Activated naive CD4-positive, alpha-beta T cell treated with anti-CD3 and anti-CD28 coated beads for 36 hours (primary cell): ENCODE results near the gene HOXD4. TPM values are rescaled to one million over a fixed set of nuclear protein-coding genes. Genes with fewer than 3 reads are reported as not detected.

Experiments used
- CTCF ChIA-PET: fragments of 350-600 bp; sonication (Branson Sonifier 250); formaldehyde crosslinking; loops from one replicate; lab custom pipeline; 2021; ENCODE audit warnings: antibody characterized with exemption; lab: Charles Lee
- DNase-seq: peaks from one replicate; pipeline ENCODE4 v3.0.0-alpha.2; 2020
- H3K27ac Mint-ChIP-seq: one replicate; pipeline ENCODE4 v1.8.0; 2021; ENCODE audit warnings: mild to moderate bottlenecking, mixed read lengths
- H3K27me3 Mint-ChIP-seq: one replicate; pipeline ENCODE4 v1.8.0; 2021; ENCODE audit warnings: low read depth, mixed read lengths
- H3K36me3 Mint-ChIP-seq: one replicate; pipeline ENCODE4 v1.8.0; 2021; ENCODE audit warnings: low read depth, mixed read lengths
- H3K4me1 Mint-ChIP-seq: one replicate; pipeline ENCODE4 v1.8.0; 2021; ENCODE audit warnings: low read depth, mixed read lengths
- H3K4me3 Mint-ChIP-seq: one replicate; pipeline ENCODE4 v1.8.0; 2021; ENCODE audit warnings: mild to moderate bottlenecking, moderate library complexity, mixed read lengths
- H3K9me3 Mint-ChIP-seq: one replicate; pipeline ENCODE4 v1.8.0; 2021; ENCODE audit warnings: mixed read lengths
- intact Hi-C: fragments of 100-400 bp; cut with micrococcal nuclease; formaldehyde crosslinking; loops from one replicate; pipeline ENCODE4 v1.15.1; 2023
- total RNA-seq, 2 experiments: library from RNA; stranded (reverse); gene quantifications; one replicate each; pipeline ENCODE4 v1.2.3, GENCODE V29; 2021

The HOXD4 gene
- total RNA-seq, 2 experiments from 2014 or later = not detected

DNA sequence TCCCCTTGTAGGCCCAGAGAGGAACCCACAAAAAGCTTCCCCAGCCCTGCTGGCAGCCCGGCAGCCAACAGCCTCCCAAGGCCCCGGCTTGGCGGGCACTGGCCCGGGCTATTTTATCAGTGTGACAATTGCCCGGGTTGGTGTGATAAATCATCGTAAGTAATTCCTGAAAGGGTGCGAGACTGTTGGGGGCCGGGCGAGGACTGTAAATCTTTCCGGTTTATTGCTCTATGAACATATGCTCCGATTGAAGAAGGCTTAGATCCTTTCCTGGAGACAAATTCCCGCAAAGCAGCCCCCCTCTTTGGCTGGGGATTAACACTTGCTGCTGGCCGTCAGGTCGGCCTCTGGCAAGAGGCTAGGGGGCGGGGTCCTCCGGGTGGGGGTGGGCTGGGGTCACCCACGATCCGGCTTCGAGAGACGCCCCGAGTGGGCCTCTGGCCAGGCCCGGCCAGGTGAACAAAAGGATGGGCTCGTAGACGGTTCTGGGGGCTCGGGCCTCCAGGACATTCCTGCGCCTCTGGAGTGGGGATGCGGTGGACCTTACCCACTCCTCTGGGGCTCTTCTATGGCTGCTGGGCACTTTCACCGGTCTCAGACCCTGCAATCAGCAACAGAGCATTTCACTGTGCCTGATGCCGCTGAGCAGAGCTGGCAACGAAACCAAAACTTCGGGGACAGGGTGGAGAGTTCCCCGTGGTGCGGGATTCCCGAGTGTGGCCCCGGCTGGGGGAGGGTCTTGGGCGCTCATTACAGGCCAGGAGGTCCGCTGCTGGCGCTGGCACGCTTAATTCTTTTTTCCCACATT lies 7.7 kb downstream of the HOXD4 start:
- intact Hi-C loops = loop anchor here (2.0 kb wide), 1 partner anchor 26 kb away; no protein-coding TSS in a partner anchor
- Mint-ChIP-seq H3K27ac (no peak overlapping the region), H3K4me1 (peaks cover 27% of the 10 kb centered on the region), H3K36me3 (no peaks in the 10 kb centered on the region), H3K27me3 (peaks cover 77% of the 10 kb centered on the region), H3K4me3 (no peak overlapping the region), H3K9me3 (no peaks in the 10 kb centered on the region)
- no peak for DNase-seq
- CTCF ChIA-PET = no interaction called here

DNA sequence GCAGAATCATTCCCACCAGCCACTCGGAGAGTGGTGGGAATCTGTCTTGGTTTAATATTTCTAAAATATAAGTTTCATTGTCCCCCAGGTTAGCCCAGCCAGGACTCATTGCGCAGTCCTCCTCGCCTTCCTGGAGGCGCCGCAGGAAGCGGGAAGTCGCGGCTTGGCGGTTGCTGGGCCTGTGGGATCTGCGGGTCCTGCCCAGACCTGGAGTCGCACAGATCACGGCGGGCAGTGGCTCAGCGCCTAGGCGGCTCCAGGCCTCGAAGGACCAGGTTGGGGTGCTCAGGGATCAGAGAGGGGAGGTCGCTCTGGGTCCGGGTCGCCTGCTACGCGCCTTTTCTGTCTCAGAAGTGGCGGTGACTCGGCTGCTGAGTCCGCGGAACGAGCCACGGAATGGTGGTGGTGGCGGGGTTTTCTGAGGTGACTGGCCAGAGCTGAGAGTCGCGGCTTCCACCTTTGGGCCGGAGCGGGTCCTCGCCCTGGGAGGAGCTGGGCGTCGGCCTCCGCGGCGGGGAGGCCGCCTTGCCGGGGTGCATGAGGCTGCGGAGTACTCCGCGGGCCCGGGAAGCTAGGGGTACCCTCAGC lies 8.4 kb downstream of the HOXD4 start:
- CTCF ChIA-PET = interaction anchor here (0.8 to 1.1 kb wide), 4 partner anchors 20 to 492 kb away, joined by 3 to 6 read pairs (median 4); no protein-coding TSS in a partner anchor
- H3K4me1 Mint-ChIP-seq = peaks cover 30% of the 10 kb centered on the region

DNA sequence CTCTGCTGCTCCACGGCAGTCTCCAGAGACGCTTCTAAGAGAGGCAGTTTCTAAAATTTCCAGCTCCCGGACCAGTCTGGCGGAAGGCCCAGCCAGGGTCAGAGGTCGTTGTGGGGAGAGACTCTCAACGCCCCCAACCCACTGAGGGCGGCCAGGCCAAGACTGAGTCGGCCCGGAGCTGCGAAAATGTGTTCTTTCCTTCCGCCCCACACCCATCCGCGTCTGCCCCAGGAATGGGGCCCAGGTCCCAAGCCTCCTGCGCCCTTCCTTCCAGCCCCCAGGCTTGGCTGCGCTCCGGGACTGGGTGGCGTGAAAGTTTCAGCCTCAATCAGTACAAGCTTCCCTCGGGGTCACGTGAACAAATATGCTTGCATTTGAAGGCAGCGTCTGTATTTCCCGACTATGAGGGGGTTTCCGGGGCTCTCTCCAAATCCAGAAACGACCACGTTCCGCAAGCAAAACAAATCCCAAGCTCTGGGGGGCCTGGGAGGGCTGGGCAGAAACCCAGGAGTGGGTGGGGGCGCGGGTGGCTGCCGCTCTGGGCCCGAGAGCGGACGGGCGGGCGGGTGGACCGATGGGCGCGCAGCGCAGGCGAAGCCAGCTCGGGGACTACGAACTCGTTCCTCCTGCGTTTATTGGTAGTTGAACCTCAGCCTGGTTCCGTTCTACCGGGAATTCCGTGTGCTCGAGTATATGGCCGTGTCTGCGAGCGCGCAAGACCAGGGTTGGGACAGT lies 9.1 kb downstream of the HOXD4 start:
- H3K27ac Mint-ChIP-seq = no peak overlapping the region
- DNase-seq = no peak
- CTCF ChIA-PET = interaction anchor here (0.8 to 1.1 kb wide), 4 partner anchors 21 to 491 kb away, joined by 3 to 6 read pairs (median 4); no protein-coding TSS in a partner anchor
- H3K9me3 Mint-ChIP-seq = no peaks in the 10 kb centered on the region
- peaks cover 1% of the 10 kb centered on the region for H3K36me3 Mint-ChIP-seq
- intact Hi-C loops = loop anchor here (5.0 kb wide), 1 partner anchor 38 kb away; the partner anchor contains the start of gene HOXD9
- H3K4me3 Mint-ChIP-seq = no peak overlapping the region
- peaks cover 75% of the 10 kb centered on the region for H3K27me3 Mint-ChIP-seq
- peaks cover 30% of the 10 kb centered on the region for H3K4me1 Mint-ChIP-seq

More for the DNA sequence above, 8.4 kb downstream of the HOXD4 start:
- no peak for DNase-seq
- Mint-ChIP-seq H3K36me3 (peaks cover 1% of the 10 kb centered on the region), H3K4me3 (no peak overlapping the region), H3K9me3 (no peaks in the 10 kb centered on the region), H3K27ac (no peak overlapping the region), H3K27me3 (peaks cover 78% of the 10 kb centered on the region)
- intact Hi-C loops = loop anchor here (2.0 to 5.0 kb wide), 2 partner anchors 27 to 37 kb away; partner anchors contain the start of gene HOXD9

DNA sequence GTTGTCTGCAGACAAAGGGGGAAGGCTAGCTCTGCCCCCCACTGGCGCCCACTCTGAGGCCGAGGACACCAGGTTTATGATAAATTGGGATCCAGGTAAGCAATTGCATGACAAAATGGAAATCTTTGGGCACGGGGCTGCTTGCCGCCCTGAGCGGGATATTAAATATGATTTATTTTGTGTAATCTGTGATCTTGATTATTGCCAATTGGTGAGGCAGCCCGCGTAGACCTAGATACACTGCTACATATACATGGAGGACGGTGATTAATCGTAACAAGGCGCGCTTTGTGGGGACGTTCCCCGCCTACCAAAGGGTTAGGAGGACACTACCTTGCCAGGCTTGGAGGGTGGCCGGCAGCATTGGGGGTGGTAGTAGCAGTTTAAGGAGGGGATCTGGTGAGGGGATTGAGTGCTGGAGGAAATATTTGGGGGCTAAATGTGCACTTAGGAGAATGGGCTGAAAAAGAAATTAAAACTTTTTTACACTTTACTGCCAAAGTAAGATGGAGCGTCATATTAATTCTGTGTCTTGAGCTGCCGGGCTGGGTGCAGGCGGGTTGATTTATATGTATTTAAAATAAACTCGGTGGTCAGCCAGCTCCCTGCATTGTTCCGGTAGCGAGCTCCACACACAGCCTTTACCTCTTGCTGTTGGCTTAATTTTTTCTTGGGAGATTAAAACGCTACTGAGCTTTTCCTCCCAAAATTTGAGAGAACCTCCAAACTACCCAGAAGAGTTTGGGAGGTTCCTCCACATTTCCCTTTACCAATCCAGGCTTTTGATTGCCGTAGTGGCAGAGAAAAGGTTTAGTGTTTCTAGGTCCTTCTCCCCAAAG lies 9.9 kb downstream of the HOXD4 start:
- CTCF ChIA-PET = interaction anchor here (0.6 to 1.8 kb wide), 6 partner anchors 11 to 293 kb away, joined by 3 to 8 read pairs (median 4); no protein-coding TSS in a partner anchor
- intact Hi-C loops = loop anchor here (5.0 kb wide), 1 partner anchor 39 kb away; the partner anchor contains the start of gene HOXD9
- H3K9me3 Mint-ChIP-seq = no peaks in the 10 kb centered on the region

DNA sequence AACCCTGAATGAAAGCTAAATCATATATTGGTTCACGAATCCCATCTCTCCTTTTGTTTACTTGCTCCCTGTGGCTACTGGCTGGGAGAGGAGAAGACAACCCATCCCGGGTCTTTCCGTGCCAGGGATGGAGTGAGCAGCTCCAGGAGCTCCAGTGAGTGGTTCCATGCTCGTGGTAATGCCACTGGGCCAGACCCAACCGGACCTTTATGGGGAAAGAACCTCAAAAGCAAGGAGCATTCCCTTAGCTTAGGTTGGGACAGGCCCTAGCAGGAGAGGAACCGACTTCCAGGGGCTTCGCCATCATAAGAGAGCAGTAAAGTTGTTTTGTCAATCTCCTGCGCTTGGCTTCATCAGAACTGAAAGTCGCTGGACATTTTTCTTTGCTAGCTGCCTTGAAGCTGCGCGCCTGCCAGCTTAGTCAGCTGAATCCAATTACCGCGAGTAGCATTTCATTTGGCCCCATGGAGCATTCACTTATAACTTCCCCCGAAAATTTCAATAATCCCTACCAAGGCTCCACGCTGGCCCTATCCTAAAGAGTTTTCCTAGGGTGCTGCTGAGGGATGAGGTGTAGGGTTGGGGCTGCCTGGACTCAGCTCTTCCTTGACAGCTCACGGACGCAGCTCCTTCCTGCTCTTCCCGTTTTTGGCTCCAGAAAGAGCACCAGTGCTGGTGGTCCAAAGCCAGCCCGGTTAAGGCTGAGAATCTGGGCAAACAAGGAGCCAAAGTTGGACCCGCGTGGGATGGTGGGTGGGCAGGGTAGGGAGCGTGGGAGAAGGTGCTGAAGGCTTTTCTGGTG lies 10.7 kb downstream of the HOXD4 start:
- H3K9me3 Mint-ChIP-seq = no peaks in the 10 kb centered on the region
- H3K4me1 Mint-ChIP-seq = peaks cover 30% of the 10 kb centered on the region
- CTCF ChIA-PET = interaction anchor here (0.6 to 1.8 kb wide), 8 partner anchors 10 to 995 kb away, joined by 3 to 8 read pairs (median 3); no protein-coding TSS in a partner anchor

More for the DNA sequence above, 9.9 kb downstream of the HOXD4 start:
- Mint-ChIP-seq H3K27me3 (peaks cover 76% of the 10 kb centered on the region), H3K4me1 (peaks cover 32% of the 10 kb centered on the region), H3K36me3 (peaks cover 1% of the 10 kb centered on the region), H3K4me3 (no peak overlapping the region), H3K27ac (no peak overlapping the region)
- no peak for DNase-seq

DNA sequence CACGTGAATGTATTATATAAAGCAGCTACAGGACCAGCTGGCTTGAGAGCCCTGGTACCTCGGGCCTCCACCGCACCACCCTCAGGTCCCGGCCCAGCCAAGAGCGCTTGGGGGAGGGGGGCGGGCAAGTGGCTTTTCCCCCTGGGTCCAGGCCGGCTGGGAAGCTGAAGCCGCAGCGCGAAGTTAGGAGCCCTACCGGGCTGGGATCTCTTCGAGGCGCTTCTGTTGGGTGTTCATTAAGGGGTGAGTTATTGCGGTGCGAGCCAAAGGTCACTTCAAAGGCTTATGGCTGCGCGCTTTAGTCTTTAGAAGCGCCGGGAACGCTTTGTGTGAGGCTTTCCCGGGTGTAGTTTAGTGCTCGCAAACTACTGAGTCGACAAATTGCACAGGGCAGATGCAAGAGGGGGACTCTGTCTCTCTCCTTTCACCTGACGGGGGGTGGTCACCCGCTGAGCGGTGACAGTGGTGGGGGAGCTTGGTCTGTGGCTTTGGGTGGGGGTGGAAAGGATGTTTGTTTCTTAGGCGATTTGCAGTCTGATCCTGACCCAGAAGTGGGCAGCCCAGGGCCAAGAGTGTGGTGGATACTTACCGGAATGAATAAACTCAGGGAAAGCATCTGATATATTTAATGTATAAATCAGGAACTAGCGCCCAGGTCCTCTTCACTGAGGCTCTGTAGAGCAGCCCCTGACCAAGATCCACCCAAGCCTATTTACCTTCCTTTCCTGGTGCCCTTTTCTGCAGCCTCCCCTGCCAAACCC lies 11.7 kb downstream of the HOXD4 start:
- H3K27me3 Mint-ChIP-seq = peaks cover 79% of the 10 kb centered on the region
- peaks cover 22% of the 10 kb centered on the region for H3K4me1 Mint-ChIP-seq
- no peak for DNase-seq
- no peak overlapping the region for H3K4me3 Mint-ChIP-seq
- CTCF ChIA-PET = interaction anchor here (1.0 to 1.8 kb wide), 5 partner anchors 9 to 291 kb away, joined by 3 to 8 read pairs (median 3); no protein-coding TSS in a partner anchor
- intact Hi-C loops = loop anchor here (2.0 to 5.0 kb wide), 2 partner anchors 41 to 86 kb away; partner anchors contain the start of gene HOXD9
- H3K9me3 Mint-ChIP-seq = no peaks in the 10 kb centered on the region
- peaks cover 1% of the 10 kb centered on the region for H3K36me3 Mint-ChIP-seq
- no peak overlapping the region for H3K27ac Mint-ChIP-seq

More for the DNA sequence above, 10.7 kb downstream of the HOXD4 start:
- Mint-ChIP-seq H3K27me3 (peaks cover 77% of the 10 kb centered on the region), H3K4me3 (no peak overlapping the region), H3K27ac (no peak overlapping the region), H3K36me3 (peaks cover 1% of the 10 kb centered on the region)
- intact Hi-C loops = loop anchor here (2.0 to 5.0 kb wide), 2 partner anchors 40 to 85 kb away; partner anchors contain the start of gene HOXD9
- DNase-seq = no peak

DNA sequence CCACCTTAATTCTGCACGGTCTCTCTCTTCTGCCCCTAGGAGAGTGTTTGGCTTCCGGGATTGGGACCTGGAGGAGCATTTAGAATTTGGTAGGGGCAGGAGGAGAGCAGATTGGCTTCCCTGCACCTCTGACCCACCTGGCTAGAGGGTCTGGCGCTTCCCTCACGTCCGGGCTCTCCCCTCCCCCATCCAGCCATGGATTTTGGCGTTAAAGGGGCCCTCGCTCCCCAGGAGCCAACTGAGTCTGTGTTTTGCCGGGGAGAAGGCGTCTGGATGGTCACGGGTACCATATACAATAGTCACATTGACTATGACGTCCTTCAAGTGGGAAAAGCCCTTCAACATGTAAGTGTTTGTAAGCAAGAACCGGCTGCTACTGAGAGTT lies 12.3 kb downstream of the HOXD4 start:
- intact Hi-C loops = loop anchor here (2.0 to 5.0 kb wide), 3 partner anchors 41 to 87 kb away; partner anchors contain the start of genes EVX2 and HOXD9
- CTCF ChIA-PET = interaction anchor here (0.7 kb wide), 1 partner anchor 1141 kb away, joined by 3 read pairs; no protein-coding TSS in a partner anchor
- Mint-ChIP-seq H3K4me1 (peaks cover 17% of the 10 kb centered on the region), H3K4me3 (no peak overlapping the region), H3K9me3 (no peaks in the 10 kb centered on the region), H3K27me3 (peaks cover 77% of the 10 kb centered on the region), H3K27ac (no peak overlapping the region), H3K36me3 (peaks cover 1% of the 10 kb centered on the region)
- no peak for DNase-seq

DNA sequence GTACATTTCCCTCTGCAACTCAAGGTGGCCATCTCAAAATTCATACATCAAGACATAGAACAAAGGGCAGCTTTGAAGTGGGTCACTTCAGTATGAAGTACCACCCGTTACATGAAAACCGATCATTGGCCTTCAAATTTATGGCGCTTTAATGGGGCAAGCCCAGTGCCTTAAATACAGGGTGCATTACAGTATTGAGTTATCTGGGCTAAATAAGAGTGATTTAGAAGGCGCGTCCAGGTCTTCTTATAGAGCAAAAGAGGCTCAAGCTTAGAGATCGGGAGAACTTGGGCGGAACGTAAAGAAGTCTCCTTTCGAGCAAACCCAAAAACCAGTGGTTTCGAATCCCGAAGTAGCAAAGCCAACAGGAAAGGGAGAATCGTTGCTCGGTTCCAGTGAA lies 12.9 kb downstream of the HOXD4 start:
- DNase-seq = no peak
- Mint-ChIP-seq H3K4me1 (peaks cover 17% of the 10 kb centered on the region), H3K4me3 (no peak overlapping the region), H3K27me3 (peaks cover 76% of the 10 kb centered on the region), H3K36me3 (peaks cover 1% of the 10 kb centered on the region), H3K9me3 (no peaks in the 10 kb centered on the region), H3K27ac (no peak overlapping the region)
- intact Hi-C loops = loop anchor here (2.0 to 5.0 kb wide), 2 partner anchors 42 to 81 kb away; partner anchors contain the start of genes EVX2 and HOXD9
- CTCF ChIA-PET = interaction anchor here (0.7 to 1.2 kb wide), 3 partner anchors 54 to 1141 kb away, joined by 3 read pairs; no protein-coding TSS in a partner anchor

DNA sequence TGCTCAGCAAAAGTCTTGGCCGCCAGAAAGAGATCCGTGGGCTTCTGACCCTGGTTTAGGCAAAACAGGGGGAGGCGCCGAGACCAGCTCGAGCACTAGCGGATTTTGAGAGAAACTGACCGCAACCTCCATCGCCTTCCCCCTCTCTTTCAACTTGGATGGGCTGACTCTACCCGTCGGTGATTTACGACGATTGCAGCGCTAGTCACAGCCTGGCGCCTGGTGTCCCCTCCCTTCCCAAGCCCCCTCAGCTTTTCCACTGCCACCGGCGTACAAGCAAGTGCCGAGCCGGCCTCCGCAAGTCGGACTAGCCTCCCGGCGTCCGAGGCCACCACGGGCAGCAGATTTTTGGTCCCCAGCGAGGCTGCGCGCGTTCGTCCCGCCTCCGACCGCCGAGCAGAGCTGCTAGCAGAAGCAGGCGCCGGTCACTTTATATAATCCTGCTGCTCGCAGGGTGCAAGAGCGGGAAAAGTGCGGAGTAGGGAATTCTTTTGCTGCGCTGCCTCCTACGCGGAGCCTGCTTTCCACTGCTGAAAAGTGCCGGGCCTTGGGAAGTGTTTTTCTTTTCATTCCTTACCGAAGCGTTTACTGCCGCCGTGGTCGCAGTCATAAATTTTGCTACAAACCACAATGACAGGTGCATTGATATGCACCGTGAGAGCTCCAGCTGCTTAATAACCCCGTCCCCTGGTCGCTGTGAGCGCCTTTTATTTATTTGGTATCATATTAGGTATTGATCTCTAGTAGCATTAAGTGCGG lies 13.4 kb downstream of the HOXD4 start:
- no peak for DNase-seq
- peaks cover 1% of the 10 kb centered on the region for H3K36me3 Mint-ChIP-seq
- no peak overlapping the region for H3K4me3 Mint-ChIP-seq
- intact Hi-C loops = loop anchor here (2.0 to 5.0 kb wide), 2 partner anchors 42 to 82 kb away; partner anchors contain the start of genes EVX2 and HOXD9
- CTCF ChIA-PET = interaction anchor here (0.7 to 1.2 kb wide), 3 partner anchors 55 to 1140 kb away, joined by 3 read pairs; no protein-coding TSS in a partner anchor
- H3K27me3 Mint-ChIP-seq = peaks cover 77% of the 10 kb centered on the region
- H3K4me1 Mint-ChIP-seq = peaks cover 14% of the 10 kb centered on the region
- H3K27ac Mint-ChIP-seq = no peak overlapping the region
- no peaks in the 10 kb centered on the region for H3K9me3 Mint-ChIP-seq
